HG02943 (cell line): ENCODE measurements around the gene SLC4A4.

Experiments
- ATAC-seq: cut with Tn5 transposase; IDR thresholded peaks from one replicate; pipeline ENCODE4 v1.9.1; 2021; ENCODE audit warnings: mild to moderate bottlenecking, low read depth, moderate library complexity; ENCODE audit not compliant: unreplicated experiment

SLC4A4 gene

GRCh38 chr4:71356924-71357663, 18.3 kb downstream of the SLC4A4 start:
- no peak for ATAC-seq

DNA sequence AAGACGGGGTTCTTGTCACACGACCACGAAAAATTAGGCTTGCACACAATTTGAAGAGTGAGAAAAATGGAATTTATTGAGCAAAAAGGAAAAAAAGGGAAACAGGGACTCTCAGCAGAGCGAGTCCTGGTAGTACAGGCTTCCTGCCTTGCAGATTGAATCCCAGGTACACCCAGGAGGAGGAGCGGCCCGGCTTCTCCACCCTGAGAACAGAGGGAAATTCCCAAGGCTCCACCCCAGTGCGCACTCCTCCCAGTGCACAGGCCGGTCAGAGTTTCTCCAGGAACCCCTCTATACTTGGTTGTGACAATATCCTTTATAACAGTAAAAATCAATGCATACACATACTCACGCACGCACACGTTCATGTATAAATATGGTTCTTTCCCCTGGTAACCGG, 22.0 kb downstream of the SLC4A4 start:
- no peak for ATAC-seq

- no peak for ATAC-seq
Measured at GRCh38 chr4:71361476-71361875, 22.7 kb downstream of the SLC4A4 start.

DNA sequence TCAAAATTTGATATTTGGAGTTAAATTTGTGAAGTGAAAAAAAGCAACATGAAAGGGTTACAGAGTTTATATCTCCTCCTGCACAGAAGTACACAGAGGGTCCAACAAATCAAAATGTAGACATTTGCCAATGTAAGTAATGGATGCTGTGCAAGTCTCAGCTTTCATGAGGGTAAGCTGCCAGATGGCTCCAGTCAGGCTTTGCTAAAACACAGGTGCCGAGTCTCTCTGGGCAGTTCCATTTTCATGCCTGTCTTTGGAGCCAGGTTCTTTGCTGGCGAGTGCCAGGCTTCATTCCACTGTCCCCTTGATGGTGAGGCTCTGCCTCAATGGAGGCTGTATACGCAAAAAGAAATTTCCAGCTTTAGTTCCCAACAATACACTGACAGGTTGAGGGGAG, 27.9 kb downstream of the SLC4A4 start:
- no peak for ATAC-seq

GRCh38 chr4:71367546-71367945, 28.7 kb downstream of the SLC4A4 start:
- ATAC-seq = no peak

GRCh38 chr4:71368906-71369305, 30.1 kb downstream of the SLC4A4 start:
- ATAC-seq = no peak

GRCh38 chr4:71369536-71369935, 30.7 kb downstream of the SLC4A4 start:
- no peak for ATAC-seq

GRCh38 chr4:71375494-71375893, 36.7 kb downstream of the SLC4A4 start:
- no peak for ATAC-seq

GRCh38 chr4:71377561-71377960, 38.7 kb downstream of the SLC4A4 start:
- ATAC-seq = no peak

GRCh38 chr4:71379126-71379525, 40.3 kb downstream of the SLC4A4 start:
- no peak for ATAC-seq

DNA sequence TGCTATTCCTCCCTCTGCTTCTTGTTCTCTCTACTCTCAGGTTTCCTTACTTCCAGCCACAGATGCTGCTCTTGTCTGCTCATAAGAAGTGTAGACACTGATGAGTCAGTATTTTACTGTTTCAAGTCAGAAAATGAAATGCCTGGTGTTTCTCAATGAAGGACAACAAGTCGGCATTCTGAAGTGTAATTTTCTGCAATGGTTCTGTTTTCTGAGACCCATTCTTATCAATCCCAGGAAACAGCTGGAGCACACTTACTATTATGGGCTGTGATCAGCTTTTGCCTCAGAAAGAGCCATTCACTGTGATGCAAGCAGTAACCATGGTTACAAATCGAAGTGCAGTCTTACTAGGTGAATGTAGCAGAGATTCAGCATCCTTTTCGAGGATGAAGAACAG, 42.0 kb downstream of the SLC4A4 start:
- ATAC-seq = no peak

DNA sequence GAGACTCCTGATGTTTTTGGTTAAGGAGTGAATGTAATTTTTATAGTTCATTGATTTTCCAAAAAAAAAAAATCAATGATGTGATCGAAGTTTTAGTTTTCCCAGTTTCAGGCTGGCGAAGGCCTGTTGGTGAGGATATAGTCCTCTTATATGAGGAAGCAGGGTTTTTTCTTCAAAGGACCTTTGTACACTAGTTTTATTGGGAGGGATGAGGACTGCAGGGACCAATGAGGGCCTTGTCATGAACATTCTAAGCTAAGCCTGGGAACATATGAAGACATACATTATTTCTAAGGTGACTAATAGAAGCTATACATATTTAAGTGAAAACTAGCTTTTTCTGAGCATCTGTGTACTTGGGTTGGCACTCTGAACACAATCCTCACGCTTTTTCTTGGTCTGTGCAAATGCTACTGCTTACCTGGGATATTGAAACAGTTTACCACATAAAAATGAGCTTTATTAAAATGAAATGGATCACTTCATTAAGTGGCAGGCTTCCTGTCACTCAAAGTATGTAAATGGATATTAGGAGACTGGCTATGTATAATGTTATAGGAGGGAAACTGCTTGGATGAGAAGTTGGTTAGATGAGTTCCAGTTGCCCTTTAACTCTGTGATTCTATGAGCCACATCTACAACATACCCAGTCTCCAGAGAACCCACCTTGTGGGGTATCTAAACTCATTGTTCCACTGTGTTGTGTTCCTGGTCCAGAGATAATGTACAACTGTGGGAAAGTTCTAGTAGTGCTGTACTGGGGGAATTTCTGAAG, 43.5 kb downstream of the SLC4A4 start:
- no peak for ATAC-seq

- ATAC-seq = no peak
Measured at GRCh38 chr4:71382900-71383560, 44.2 kb downstream of the SLC4A4 start.

DNA sequence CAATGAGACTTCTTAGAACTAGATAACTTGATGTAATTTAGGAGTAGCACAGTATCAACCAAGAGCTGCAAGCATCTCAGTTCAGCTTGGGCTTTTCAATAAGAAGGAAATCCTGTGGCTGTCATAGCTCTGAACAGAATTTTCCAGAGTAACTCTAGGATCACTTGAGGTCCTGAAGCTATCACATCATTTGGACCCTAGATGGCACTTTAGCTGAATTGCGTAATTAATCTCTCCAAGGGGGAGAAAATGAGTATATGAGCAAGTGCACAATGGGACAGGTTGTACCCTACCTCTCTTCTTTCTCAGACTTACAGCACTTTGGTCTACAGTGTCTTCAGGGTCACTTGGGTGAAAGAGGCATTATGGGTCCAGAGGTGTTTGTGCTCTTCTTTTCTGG, 45.2 kb downstream of the SLC4A4 start:
- ATAC-seq = no peak

DNA sequence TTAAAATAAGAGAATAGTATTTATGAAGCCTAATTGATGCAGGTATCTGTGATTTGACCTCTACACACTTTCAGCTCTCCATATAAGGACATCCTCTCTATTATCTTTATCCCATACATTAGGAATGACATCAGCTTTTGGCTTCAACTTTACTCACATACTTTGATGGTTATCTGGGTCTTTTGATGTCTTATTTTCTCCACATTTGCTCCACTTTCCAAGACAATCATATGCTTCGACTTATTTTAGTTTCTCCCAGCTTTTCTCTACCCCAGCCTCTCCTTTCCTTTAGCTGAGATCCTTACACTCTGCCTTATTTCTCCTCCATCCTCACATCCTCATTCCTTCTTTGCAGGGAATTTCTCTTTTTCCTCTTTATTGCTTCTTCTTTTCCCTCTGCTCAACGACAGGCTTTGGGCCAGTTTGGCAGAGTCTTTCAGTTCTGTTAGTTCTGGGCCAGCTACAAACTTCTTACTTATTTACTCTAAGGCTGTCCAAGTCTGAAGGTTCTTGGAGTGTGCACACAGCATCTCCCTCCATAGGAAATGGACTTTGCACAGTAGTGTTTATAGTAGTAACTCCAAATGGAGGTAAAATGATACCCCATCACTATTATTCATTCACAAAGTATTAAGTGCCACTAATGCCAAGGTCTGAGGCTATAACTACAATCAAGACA, 50.5 kb downstream of the SLC4A4 start:
- ATAC-seq = no peak

GRCh38 chr4:71392109-71392508, 53.3 kb downstream of the SLC4A4 start:
- ATAC-seq = no peak

DNA sequence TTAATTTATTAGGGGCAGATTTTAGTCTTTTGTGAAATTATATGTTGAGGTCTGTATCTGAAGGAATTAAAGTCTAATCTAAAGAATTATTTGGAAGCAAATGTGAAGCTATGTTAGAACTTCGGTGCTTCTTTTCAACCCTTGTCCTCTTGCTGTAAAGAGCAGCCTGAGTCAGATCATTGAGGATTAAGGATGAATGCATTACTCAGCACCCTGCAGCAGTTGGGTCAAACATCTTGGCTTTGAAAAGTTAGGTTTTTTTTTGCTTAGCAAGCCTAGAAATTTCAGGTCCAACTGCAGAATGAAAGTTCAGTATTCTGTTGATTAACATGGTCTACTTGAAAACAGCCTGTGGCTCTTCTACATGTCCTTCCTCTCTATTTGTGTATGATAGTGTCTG, 57.6 kb downstream of the SLC4A4 start:
- ATAC-seq = no peak

GRCh38 chr4:71400810-71401209, 62.0 kb downstream of the SLC4A4 start:
- ATAC-seq = no peak

DNA sequence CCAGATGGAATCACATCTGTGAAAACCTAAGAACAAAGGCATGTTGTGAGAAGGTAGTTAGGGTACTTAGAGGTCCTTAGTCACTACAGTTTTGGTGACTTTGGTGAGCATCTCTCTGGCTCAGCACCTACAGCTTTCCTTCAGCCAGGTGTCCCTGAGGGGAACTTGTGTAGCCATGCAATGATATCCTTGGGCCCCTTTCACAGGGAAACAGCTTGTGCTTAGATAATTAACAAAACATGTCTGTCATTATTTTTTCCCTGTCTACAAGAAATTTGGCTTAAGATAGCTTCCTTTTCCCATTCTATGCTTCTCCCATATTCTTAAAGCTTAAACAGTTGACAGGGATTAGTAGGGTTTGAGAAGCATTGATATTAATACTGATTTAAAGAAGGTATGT, 63.8 kb downstream of the SLC4A4 start:
- ATAC-seq = no peak

DNA sequence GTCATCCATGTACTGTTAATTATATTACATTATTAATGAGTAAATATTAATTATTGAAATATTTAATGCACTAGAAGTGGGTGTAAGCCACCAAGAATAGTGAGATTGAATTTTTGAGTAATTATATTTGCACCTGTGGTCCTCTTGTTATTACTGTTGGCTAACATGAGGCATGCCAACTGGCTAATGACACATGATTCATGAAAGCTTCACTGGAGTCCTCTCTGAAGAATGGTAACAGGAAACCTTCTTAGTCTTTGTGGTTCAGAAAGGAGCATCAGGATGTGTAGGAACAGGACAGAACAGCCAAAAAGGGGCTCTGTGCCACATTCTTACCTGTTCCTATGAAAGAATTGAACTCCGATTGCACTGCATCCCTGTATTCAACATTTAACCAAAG, 65.2 kb downstream of the SLC4A4 start:
- ATAC-seq = no peak

GRCh38 chr4:71405791-71406190, 67.0 kb downstream of the SLC4A4 start:
- no peak for ATAC-seq
